Measurements from ENCODE around the gene USH2A. TPM values are rescaled to one million over a fixed set of nuclear protein-coding genes. Genes with fewer than 3 reads are reported as not detected.

Gene USH2A
- total RNA-seq, 2 donors from 2014 or later, result not detected

- Mint-ChIP-seq H3K27ac (no peak overlapping the region), H3K36me3 (ENCODE audit: low read depth) (no peaks in the 10 kb centered on the region), H3K27me3 (no peaks in the 10 kb centered on the region), H3K4me3 (no peak overlapping the region), H3K4me1 (no peaks in the 10 kb centered on the region), H3K9me3 (peaks cover 10% of the 10 kb centered on the region)
- no peak for ATAC-seq (replicated peaks)
These were observed 9.9 kb upstream of the USH2A start for GRCh38 chr1:216433175-216433574.

GRCh38 chr1:216430744-216431143 lies 7.5 kb upstream of the USH2A start:
- Mint-ChIP-seq H3K4me3 (no peak overlapping the region), H3K36me3 (ENCODE audit: low read depth) (no peaks in the 10 kb centered on the region), H3K27ac (no peak overlapping the region), H3K4me1 (no peaks in the 10 kb centered on the region), H3K9me3 (peaks cover 14% of the 10 kb centered on the region), H3K27me3 (no peaks in the 10 kb centered on the region)
- no peak for ATAC-seq (replicated peaks)

- Mint-ChIP-seq H3K36me3 (ENCODE audit: low read depth) (no peaks in the 10 kb centered on the region), H3K9me3 (peaks cover 8% of the 10 kb centered on the region), H3K4me3 (no peak overlapping the region), H3K27me3 (no peaks in the 10 kb centered on the region), H3K4me1 (no peaks in the 10 kb centered on the region), H3K27ac (no peak overlapping the region)
- ATAC-seq (replicated peaks), result no peak
These were observed 2.3 kb upstream of the USH2A start for GRCh38 chr1:216425577-216425976.

GRCh38 chr1:216420746-216421145 lies 2.5 kb downstream of the USH2A start:
- H3K27ac Mint-ChIP-seq, result no peak overlapping the region
- no peak for ATAC-seq (replicated peaks)
- no peaks in the 10 kb centered on the region for H3K4me1 Mint-ChIP-seq
- H3K36me3 Mint-ChIP-seq (ENCODE audit: low read depth), result no peaks in the 10 kb centered on the region
- no peak overlapping the region for H3K4me3 Mint-ChIP-seq
- no peaks in the 10 kb centered on the region for H3K9me3 Mint-ChIP-seq
- H3K27me3 Mint-ChIP-seq, result no peaks in the 10 kb centered on the region

- no peaks in the 10 kb centered on the region for H3K36me3 Mint-ChIP-seq (ENCODE audit: low read depth)
- H3K4me1 Mint-ChIP-seq, result no peaks in the 10 kb centered on the region
- no peak overlapping the region for H3K4me3 Mint-ChIP-seq
- no peak for ATAC-seq (replicated peaks)
- H3K27me3 Mint-ChIP-seq, result no peaks in the 10 kb centered on the region
- no peaks in the 10 kb centered on the region for H3K9me3 Mint-ChIP-seq
- no peak overlapping the region for H3K27ac Mint-ChIP-seq
These were observed 3.0 kb downstream of the USH2A start for GRCh38 chr1:216420263-216420662.

GRCh38 chr1:216416488-216416887 lies 6.8 kb downstream of the USH2A start:
- peaks cover 4% of the 10 kb centered on the region for H3K9me3 Mint-ChIP-seq

GRCh38 chr1:216410026-216410425 lies 13.2 kb downstream of the USH2A start:
- Mint-ChIP-seq H3K4me1 (no peaks in the 10 kb centered on the region), H3K4me3 (no peak overlapping the region), H3K36me3 (ENCODE audit: low read depth) (no peaks in the 10 kb centered on the region), H3K9me3 (peaks cover 29% of the 10 kb centered on the region), H3K27ac (no peak overlapping the region), H3K27me3 (no peaks in the 10 kb centered on the region)
- no peak for ATAC-seq (replicated peaks)

More at GRCh38 chr1:216416488-216416887, 6.8 kb downstream of the USH2A start:
- no peaks in the 10 kb centered on the region for H3K4me1 Mint-ChIP-seq
- ATAC-seq (replicated peaks), result no peak
- no peaks in the 10 kb centered on the region for H3K27me3 Mint-ChIP-seq
- H3K4me3 Mint-ChIP-seq, result no peak overlapping the region
- no peak overlapping the region for H3K27ac Mint-ChIP-seq
- no peaks in the 10 kb centered on the region for H3K36me3 Mint-ChIP-seq (ENCODE audit: low read depth)

- Mint-ChIP-seq H3K4me3 (no peak overlapping the region), H3K36me3 (ENCODE audit: low read depth) (no peaks in the 10 kb centered on the region)
- no peak for ATAC-seq (replicated peaks)
These were observed 32.3 kb downstream of the USH2A start for GRCh38 chr1:216390956-216391355.

GRCh38 chr1:216389774-216390173 lies 33.5 kb downstream of the USH2A start:
- no peak overlapping the region for H3K4me3 Mint-ChIP-seq
- H3K36me3 Mint-ChIP-seq (ENCODE audit: low read depth), result no peaks in the 10 kb centered on the region
- ATAC-seq (replicated peaks), result no peak
- H3K4me1 Mint-ChIP-seq, result no peaks in the 10 kb centered on the region
- no peak overlapping the region for H3K27ac Mint-ChIP-seq
- no peaks in the 10 kb centered on the region for H3K27me3 Mint-ChIP-seq
- peaks cover 18% of the 10 kb centered on the region for H3K9me3 Mint-ChIP-seq

More at GRCh38 chr1:216390956-216391355, 32.3 kb downstream of the USH2A start:
- peaks cover 13% of the 10 kb centered on the region for H3K9me3 Mint-ChIP-seq
- H3K27ac Mint-ChIP-seq, result no peak overlapping the region
- H3K4me1 Mint-ChIP-seq, result no peaks in the 10 kb centered on the region
- H3K27me3 Mint-ChIP-seq, result no peaks in the 10 kb centered on the region

- Mint-ChIP-seq H3K4me1 (no peaks in the 10 kb centered on the region), H3K27me3 (no peaks in the 10 kb centered on the region), H3K9me3 (peaks cover 18% of the 10 kb centered on the region), H3K27ac (no peak overlapping the region), H3K4me3 (no peak overlapping the region), H3K36me3 (ENCODE audit: low read depth) (no peaks in the 10 kb centered on the region)
- no peak for ATAC-seq (replicated peaks)
These were observed 34.7 kb downstream of the USH2A start for GRCh38 chr1:216388558-216388957.

- ATAC-seq (replicated peaks), result no peak
- no peaks in the 10 kb centered on the region for H3K4me1 Mint-ChIP-seq
- H3K9me3 Mint-ChIP-seq, result peaks cover 18% of the 10 kb centered on the region
These were observed 35.5 kb downstream of the USH2A start for GRCh38 chr1:216387782-216388181.

GRCh38 chr1:216379441-216379840 lies 43.8 kb downstream of the USH2A start:
- H3K4me3 Mint-ChIP-seq, result no peak overlapping the region

More at GRCh38 chr1:216387782-216388181, 35.5 kb downstream of the USH2A start:
- H3K27ac Mint-ChIP-seq, result no peak overlapping the region
- H3K36me3 Mint-ChIP-seq (ENCODE audit: low read depth), result no peaks in the 10 kb centered on the region
- H3K27me3 Mint-ChIP-seq, result no peaks in the 10 kb centered on the region
- no peak overlapping the region for H3K4me3 Mint-ChIP-seq

GRCh38 chr1:216368249-216368648 lies 55.0 kb downstream of the USH2A start:
- Mint-ChIP-seq H3K4me3 (no peak overlapping the region), H3K27me3 (no peaks in the 10 kb centered on the region), H3K36me3 (ENCODE audit: low read depth) (no peaks in the 10 kb centered on the region), H3K9me3 (peaks cover 12% of the 10 kb centered on the region), H3K4me1 (no peaks in the 10 kb centered on the region), H3K27ac (no peak overlapping the region)
- no peak for ATAC-seq (replicated peaks)

More at GRCh38 chr1:216379441-216379840, 43.8 kb downstream of the USH2A start:
- Mint-ChIP-seq H3K9me3 (peaks cover 13% of the 10 kb centered on the region), H3K27ac (no peak overlapping the region), H3K27me3 (no peaks in the 10 kb centered on the region), H3K36me3 (ENCODE audit: low read depth) (no peaks in the 10 kb centered on the region), H3K4me1 (no peaks in the 10 kb centered on the region)
- ATAC-seq (replicated peaks), result no peak

GRCh38 chr1:216366979-216367378 lies 56.3 kb downstream of the USH2A start:
- peaks cover 3% of the 10 kb centered on the region for H3K9me3 Mint-ChIP-seq
- H3K27ac Mint-ChIP-seq, result no peak overlapping the region
- no peaks in the 10 kb centered on the region for H3K27me3 Mint-ChIP-seq

GRCh38 chr1:216356945-216357344 lies 66.3 kb downstream of the USH2A start:
- H3K36me3 Mint-ChIP-seq (ENCODE audit: low read depth), result no peaks in the 10 kb centered on the region
- no peaks in the 10 kb centered on the region for H3K4me1 Mint-ChIP-seq
- ATAC-seq (replicated peaks), result no peak
- no peak overlapping the region for H3K4me3 Mint-ChIP-seq
- no peak overlapping the region for H3K27ac Mint-ChIP-seq
- H3K9me3 Mint-ChIP-seq, result peaks cover 11% of the 10 kb centered on the region
- H3K27me3 Mint-ChIP-seq, result no peaks in the 10 kb centered on the region

More at GRCh38 chr1:216366979-216367378, 56.3 kb downstream of the USH2A start:
- no peak overlapping the region for H3K4me3 Mint-ChIP-seq
- no peaks in the 10 kb centered on the region for H3K4me1 Mint-ChIP-seq
- ATAC-seq (replicated peaks), result no peak
- no peaks in the 10 kb centered on the region for H3K36me3 Mint-ChIP-seq (ENCODE audit: low read depth)

- Mint-ChIP-seq H3K9me3 (peaks cover 4% of the 10 kb centered on the region), H3K4me1 (no peaks in the 10 kb centered on the region), H3K36me3 (ENCODE audit: low read depth) (no peaks in the 10 kb centered on the region), H3K27ac (no peak overlapping the region), H3K27me3 (no peaks in the 10 kb centered on the region), H3K4me3 (no peak overlapping the region)
- no peak for ATAC-seq (replicated peaks)
These were observed 73.1 kb downstream of the USH2A start for GRCh38 chr1:216350186-216350585.
